Measurements from ENCODE around the gene POU2AF2. TPM values are rescaled to one million over a fixed set of nuclear protein-coding genes. Genes with fewer than 3 reads are reported as not detected.
"Not testable (repeated sequence)": the region's sequence is repeated elsewhere in the genome, so short reads cannot be mapped to it uniquely, and the experiment has no call there.

Gene POU2AF2
- total RNA-seq, 1 donor from 2014 or later = not detected

- no peak overlapping the region for H3K4me3 Mint-ChIP-seq
- H3K27me3 Mint-ChIP-seq = peaks cover 3% of the 10 kb centered on the region
- H3K36me3 Mint-ChIP-seq (ENCODE audit: low read depth) = peaks cover 34% of the 10 kb centered on the region
- no peak for DNase-seq
- peaks cover 8% of the 10 kb centered on the region for H3K9me3 Mint-ChIP-seq
- H3K27ac Mint-ChIP-seq = no peak overlapping the region
- intact Hi-C loops (cut with micrococcal nuclease) = no loop called here
- TF ChIP-seq, protein P1, sequence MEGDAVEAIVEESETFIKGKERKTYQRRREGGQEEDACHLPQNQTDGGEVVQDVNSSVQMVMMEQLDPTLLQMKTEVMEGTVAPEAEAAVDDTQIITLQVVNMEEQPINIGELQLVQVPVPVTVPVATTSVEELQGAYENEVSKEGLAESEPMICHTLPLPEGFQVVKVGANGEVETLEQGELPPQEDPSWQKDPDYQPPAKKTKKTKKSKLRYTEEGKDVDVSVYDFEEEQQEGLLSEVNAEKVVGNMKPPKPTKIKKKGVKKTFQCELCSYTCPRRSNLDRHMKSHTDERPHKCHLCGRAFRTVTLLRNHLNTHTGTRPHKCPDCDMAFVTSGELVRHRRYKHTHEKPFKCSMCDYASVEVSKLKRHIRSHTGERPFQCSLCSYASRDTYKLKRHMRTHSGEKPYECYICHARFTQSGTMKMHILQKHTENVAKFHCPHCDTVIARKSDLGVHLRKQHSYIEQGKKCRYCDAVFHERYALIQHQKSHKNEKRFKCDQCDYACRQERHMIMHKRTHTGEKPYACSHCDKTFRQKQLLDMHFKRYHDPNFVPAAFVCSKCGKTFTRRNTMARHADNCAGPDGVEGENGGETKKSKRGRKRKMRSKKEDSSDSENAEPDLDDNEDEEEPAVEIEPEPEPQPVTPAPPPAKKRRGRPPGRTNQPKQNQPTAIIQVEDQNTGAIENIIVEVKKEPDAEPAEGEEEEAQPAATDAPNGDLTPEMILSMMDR (IDR thresholded peaks at IDR 0.05) = no peak
- no peak for ATAC-seq (ENCODE audit: low read depth)
- ChIA-PET CTCF (no interaction called here), POLR2A (no interaction called here)
- no peaks in the 10 kb centered on the region for H3K4me1 Mint-ChIP-seq
Observed at GRCh38 chr11:111310723-111311122, 65.2 kb downstream of the POU2AF2 start.

- DNase-seq = no peak
- peaks cover 32% of the 10 kb centered on the region for H3K36me3 Mint-ChIP-seq (ENCODE audit: low read depth)
- ChIA-PET CTCF (interaction anchor here (2.2 kb wide), 1 partner anchor 117 kb away, joined by 6 read pairs; no protein-coding TSS in a partner anchor), POLR2A (no interaction called here)
- ATAC-seq (ENCODE audit: low read depth) = no peak
- TF ChIP-seq, protein P1 (IDR thresholded peaks at IDR 0.05) = no peak
- intact Hi-C loops (cut with micrococcal nuclease) = no loop called here
- H3K4me3 Mint-ChIP-seq = no peak overlapping the region
- peaks cover 8% of the 10 kb centered on the region for H3K9me3 Mint-ChIP-seq
- no peaks in the 10 kb centered on the region for H3K4me1 Mint-ChIP-seq
- H3K27ac Mint-ChIP-seq = no peak overlapping the region
- H3K27me3 Mint-ChIP-seq = peaks cover 3% of the 10 kb centered on the region
Observed at GRCh38 chr11:111312076-111312475, 66.6 kb downstream of the POU2AF2 start.

DNA sequence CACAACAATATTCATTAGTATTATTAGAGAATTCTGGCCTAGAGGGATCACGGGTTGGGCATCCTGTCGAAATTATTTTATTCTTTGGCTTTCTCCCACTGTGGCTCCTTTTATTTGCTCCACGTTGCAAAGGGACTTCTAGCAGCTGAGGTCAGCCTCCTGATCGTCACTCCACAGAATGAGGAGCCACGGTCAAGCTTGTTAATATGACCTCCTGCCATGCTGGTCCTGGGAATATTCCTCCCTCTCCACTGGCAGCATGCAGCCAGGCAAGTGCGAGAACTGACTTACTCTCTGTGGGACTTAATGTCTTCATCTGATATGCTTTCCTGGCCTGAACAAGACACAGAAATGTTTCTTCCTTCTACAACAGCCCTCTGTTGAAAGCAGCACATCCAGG, 73.8 kb downstream of the POU2AF2 start:
- intact Hi-C loops (cut with micrococcal nuclease) = no loop called here
- H3K4me3 Mint-ChIP-seq = no peak overlapping the region
- H3K36me3 Mint-ChIP-seq (ENCODE audit: low read depth) = peaks cover 12% of the 10 kb centered on the region
- POLR2A ChIA-PET = no interaction called here
- DNase-seq = no peak
- ATAC-seq (ENCODE audit: low read depth) = no peak
- no peaks in the 10 kb centered on the region for H3K27me3 Mint-ChIP-seq
- TF ChIP-seq, protein P1 (IDR thresholded peaks at IDR 0.05) = no peak
- H3K4me1 Mint-ChIP-seq = no peaks in the 10 kb centered on the region
- no peaks in the 10 kb centered on the region for H3K9me3 Mint-ChIP-seq
- CTCF ChIA-PET = no interaction called here
- H3K27ac Mint-ChIP-seq = no peak overlapping the region

- intact Hi-C loops (cut with micrococcal nuclease); CTCF ChIA-PET; H3K4me3 Mint-ChIP-seq; H3K9me3 Mint-ChIP-seq; H3K27ac Mint-ChIP-seq; DNase-seq; H3K27me3 Mint-ChIP-seq; ATAC-seq (ENCODE audit: low read depth); POLR2A ChIA-PET; H3K4me1 Mint-ChIP-seq: not testable (repeated sequence)
- H3K36me3 Mint-ChIP-seq (ENCODE audit: low read depth) = peaks cover 11% of the 10 kb centered on the region
Observed at GRCh38 chr11:111320199-111320598, 74.7 kb downstream of the POU2AF2 start.

- no peaks in the 10 kb centered on the region for H3K4me1 Mint-ChIP-seq
- CTCF ChIA-PET = no interaction called here
- no peak overlapping the region for H3K4me3 Mint-ChIP-seq
- POLR2A ChIA-PET = no interaction called here
- no peak overlapping the region for H3K27ac Mint-ChIP-seq
- ATAC-seq (ENCODE audit: low read depth) (no peak), DNase-seq (no peak)
- no peaks in the 10 kb centered on the region for H3K27me3 Mint-ChIP-seq
- TF ChIP-seq, protein P1 (IDR thresholded peaks at IDR 0.05) = no peak
- intact Hi-C loops (cut with micrococcal nuclease) = no loop called here
- peaks cover 9% of the 10 kb centered on the region for H3K36me3 Mint-ChIP-seq (ENCODE audit: low read depth)
- H3K9me3 Mint-ChIP-seq = no peaks in the 10 kb centered on the region
Observed at GRCh38 chr11:111320728-111321568, 75.4 kb downstream of the POU2AF2 start.
